CD14-positive monocyte (primary cell): ENCODE measurements around the gene PADI2. TPM values are rescaled to one million over a fixed set of nuclear protein-coding genes. Genes with fewer than 3 reads are reported as not detected.
A peak's percentile ranks its signal among the peaks of the same experiment; 100 is the strongest.

Experiments used
- DNase-seq, 3 donors: peaks; one replicate each; pipeline ENCODE4 v3.0.0-alpha.2; 2011 to 2022
- H2AFZ ChIP-seq: 2 replicates; pipeline ENCODE4 v1.6.0; 2012; ENCODE audit warnings: mild to moderate bottlenecking, low read depth, low read length, inconsistent platforms; ENCODE audit not compliant: insufficient read depth, poor library complexity, severe bottlenecking
- H3K27ac ChIP-seq, 2 donors: 1 replicate in 1 of 2; 2 replicates in 1 of 2; pipeline ENCODE4 v1.5.1; 2012 to 2013; ENCODE audit warnings: low read length in 2 of 2, control low read depth in 1 of 2, inconsistent platforms in 1 of 2, low read depth in 1 of 2, mild to moderate bottlenecking in 1 of 2
- H3K27me3 ChIP-seq, 2 donors: one replicate each; pipeline versions ENCODE4 v1.6.0 to v1.6.1; 2011 to 2013; ENCODE audit warnings: low read length in 2 of 2; ENCODE audit not compliant: control insufficient read depth in 2 of 2, insufficient read depth in 2 of 2
- H3K36me3 ChIP-seq, 2 donors: replicated peaks in 1 of 2; 1 replicate in 1 of 2; 2 replicates in 1 of 2; pipeline versions ENCODE4 v1.5.1 to v1.6.1; 2012 to 2013; ENCODE audit warnings: low read length in 2 of 2, control low read depth in 1 of 2, inconsistent platforms in 1 of 2, mild to moderate bottlenecking in 1 of 2; ENCODE audit not compliant: insufficient read depth in 2 of 2, control insufficient read depth in 1 of 2
- H3K4me1 ChIP-seq, 2 donors: 1 replicate in 1 of 2; 2 replicates in 1 of 2; pipeline versions ENCODE4 v1.5.1 to v1.6.1; 2012 to 2013; ENCODE audit warnings: low read length in 2 of 2, control low read depth in 1 of 2, inconsistent platforms in 1 of 2, mild to moderate bottlenecking in 1 of 2, moderate library complexity in 1 of 2; ENCODE audit not compliant: insufficient read depth in 2 of 2, control insufficient read depth in 1 of 2
- H3K4me2 ChIP-seq: replicated peaks from 2 replicates; pipeline ENCODE3; 2012; ENCODE audit warnings: low read length, moderate library complexity, mild to moderate bottlenecking; ENCODE audit not compliant: poor library complexity, severe bottlenecking; ENCODE audit errors: extremely low read depth
- H3K4me3 ChIP-seq, 3 experiments: fragments of 200-600 bp in 1 of 3; sonication (generic) in 1 of 3; replicated peaks in 1 of 3; 1 replicate in 2 of 3; 2 replicates in 1 of 3; pipeline ENCODE4 v1.5.1; 2011 to 2013; ENCODE audit warnings: low read length in 3 of 3, mild to moderate bottlenecking in 3 of 3, control low read depth in 2 of 3, low read depth in 2 of 3, inconsistent platforms in 1 of 3, moderate library complexity in 1 of 3
- H3K79me2 ChIP-seq: 2 replicates; pipeline ENCODE4 v1.6.0; 2012; ENCODE audit warnings: mild to moderate bottlenecking, control low read depth, inconsistent platforms, low read length, moderate library complexity; ENCODE audit not compliant: insufficient read depth
- H3K9ac ChIP-seq: 2 replicates; pipeline ENCODE4 v1.6.0; 2017; ENCODE audit warnings: low read length, mild to moderate bottlenecking; ENCODE audit not compliant: insufficient read depth, poor library complexity, severe bottlenecking
- H3K9me3 ChIP-seq, 2 donors: replicated peaks in 1 of 2; 1 replicate in 1 of 2; 2 replicates in 1 of 2; pipeline versions ENCODE4 v1.5.1 to v1.6.1; 2012 to 2013; ENCODE audit warnings: low read length in 2 of 2, control low read depth in 1 of 2; ENCODE audit not compliant: control insufficient read depth in 1 of 2, insufficient read depth in 1 of 2
- H4K20me1 ChIP-seq: 2 replicates; pipeline ENCODE4 v1.6.0; 2012; ENCODE audit warnings: mild to moderate bottlenecking, low read length, control low read depth, moderate library complexity; ENCODE audit not compliant: insufficient read depth
- H3K27ac Mint-ChIP-seq, 7 donors: one replicate each; pipeline ENCODE4 v1.8.0; 2020; ENCODE audit warnings: mild to moderate bottlenecking in 7 of 7, mixed read lengths in 7 of 7, moderate library complexity in 6 of 7, inconsistent platforms in 2 of 7
- H3K27me3 Mint-ChIP-seq, 3 donors: one replicate each; pipeline ENCODE4 v1.8.0; 2021 to 2022; ENCODE audit warnings: low read depth in 3 of 3, mild to moderate bottlenecking in 3 of 3, mixed read lengths in 3 of 3, moderate library complexity in 3 of 3, inconsistent platforms in 1 of 3
- H3K36me3 Mint-ChIP-seq, 2 donors: one replicate each; pipeline ENCODE4 v1.8.0; 2020; ENCODE audit warnings: mixed read lengths in 2 of 2, inconsistent platforms in 1 of 2, mild to moderate bottlenecking in 1 of 2
- H3K4me1 Mint-ChIP-seq: one replicate; pipeline ENCODE4 v1.8.0; 2020; ENCODE audit warnings: mild to moderate bottlenecking, mixed read lengths
- H3K4me3 Mint-ChIP-seq, 2 donors: one replicate each; pipeline ENCODE4 v1.8.0; 2020; ENCODE audit warnings: mild to moderate bottlenecking in 2 of 2, mixed read lengths in 2 of 2, moderate library complexity in 1 of 2
- H3K9me3 Mint-ChIP-seq, 7 donors: one replicate each; pipeline ENCODE4 v1.8.0; 2020 to 2022; ENCODE audit warnings: mixed read lengths in 7 of 7, mild to moderate bottlenecking in 6 of 7, moderate library complexity in 6 of 7, inconsistent platforms in 2 of 7
- CTCF ChIP-seq: fragments of 200-600 bp; IDR thresholded peaks from one replicate; pipeline ENCODE4 v1.8.0; 2022; ENCODE audit warnings: antibody characterized with exemption, mild to moderate bottlenecking
- WGBS: methylation state at CpG from one replicate; pipeline ENCODE4 v1.1.5; 2013; ENCODE audit warnings: missing lambda C conversion rate; ENCODE audit not compliant: insufficient coverage; 5-methylcytosine and 5-hydroxymethylcytosine counted together
- intact Hi-C, 2 donors: fragments of 100-400 bp; cut with micrococcal nuclease; formaldehyde crosslinking; loops; one replicate each; pipeline versions ENCODE4 v1.15.0 to v1.15.1; 2023
- polyA plus RNA-seq, 3 donors: library from polyadenylated mRNA; depleted of rRNA in 1 of 3; unstranded in 2 of 3; stranded (reverse) in 1 of 3; fragments of 300-500 nt in 2 of 3; fragments of >200 nt in 1 of 3; fragmentation: Illumina TruSeq in 2 of 3; gene quantifications; 1 replicate in 2 of 3; 2 replicates in 1 of 3; pipeline ENCODE4 v1.2.3, GENCODE V29; 2012 to 2021

PADI2 gene
- polyA plus RNA-seq, 3 donors: 18.6 to 61.7 (median 32.6) TPM

GRCh38 chr1:17098446-17099317 is 20.6 kb downstream of the PADI2 start:
- peak overlapping the region; percentile 87 to 98 (median 93) for H3K27ac Mint-ChIP-seq

More at GRCh38 chr1:17098446-17099317, 20.6 kb downstream of the PADI2 start:
- Histone ChIP-seq H3K36me3 (peaks cover 62 to 65% of the 10 kb centered on the region in 2 donors), H3K9me3 (no peaks in the 10 kb centered on the region), H3K27me3 (no peaks in the 10 kb centered on the region), H3K4me3 (peak overlapping the region in 1 of 3 experiments; percentile 41), H3K4me2 (peak overlapping the region; percentile 51), H3K4me1 (peaks cover 37 to 39% of the 10 kb centered on the region in 2 donors), H4K20me1 (no peaks in the 10 kb centered on the region), H3K79me2 (no peaks in the 10 kb centered on the region), H2AFZ (peak overlapping the region; percentile 39), H3K27ac (peak overlapping the region; percentile 80 to 83), H3K9ac (peak overlapping the region; percentile 55)
- intact Hi-C loops: no loop called here
- WGBS: 21% methylated on average over 6 of the region's 13 CpGs
- H3K27me3 Mint-ChIP-seq: no peaks in the 10 kb centered on the region
- peak; percentile 56 to 94 (median 85) for DNase-seq
- TF ChIP-seq CTCF: no peak
- H3K9me3 Mint-ChIP-seq: peaks cover 0 to 2% (median 0%) of the 10 kb centered on the region in 7 donors
- H3K36me3 Mint-ChIP-seq: peaks cover 72 to 80% of the 10 kb centered on the region in 2 donors
- H3K4me3 Mint-ChIP-seq: peak overlapping the region; percentile 41 to 84
- peaks cover 39% of the 10 kb centered on the region for H3K4me1 Mint-ChIP-seq
